ENCODE data around the gene PRSS36. TPM values are rescaled to one million over a fixed set of nuclear protein-coding genes. Genes with fewer than 3 reads are reported as not detected.

Gene PRSS36
- total RNA-seq, 1 experiment from 2014 or later: 1.6 TPM

GRCh38 chr16:31117384-31118222 lies 32.3 kb downstream of the PRSS36 start, which contains the start of gene KAT8:
Gene KAT8, plus strand, starts transcription at chr16:31117664. Its CDS starts 18 bp downstream, at chr16:31117682.
- peak; percentile 99 for DNase-seq
- H3K36me3 Mint-ChIP-seq (ENCODE audit: insufficient read depth, unreplicated experiment): peaks cover 96% of the 10 kb centered on the region

GRCh38 chr16:31114468-31114867 lies 35.4 kb downstream of the PRSS36 start:
- Mint-ChIP-seq H3K9me3 (ENCODE audit: low read depth, unreplicated experiment) (no peaks in the 10 kb centered on the region), H3K4me3 (ENCODE audit: low read depth, unreplicated experiment) (peak overlapping the region; percentile 33), H3K27me3 (ENCODE audit: unreplicated experiment) (no peaks in the 10 kb centered on the region), H3K4me1 (ENCODE audit: low read depth, unreplicated experiment) (peaks cover 46% of the 10 kb centered on the region), H3K27ac (ENCODE audit: unreplicated experiment) (peak overlapping the region; percentile 66), H3K36me3 (ENCODE audit: insufficient read depth, unreplicated experiment) (peaks cover 82% of the 10 kb centered on the region)
- BruUV-seq (replicated peaks): no TSS peak
- DNase-seq: no peak
- intact Hi-C loops (cut with micrococcal nuclease; ENCODE audit: unreplicated experiment): no loop called here
- CTCF ChIA-PET: interaction anchor here (0.9 to 2.4 kb wide), 3 partner anchors 15 to 28 kb away, joined by 3 to 13 read pairs (median 4); no protein-coding TSS in a partner anchor
- no peak for TF ChIP-seq CTCF (IDR thresholded peaks at IDR 0.05; ENCODE audit: unreplicated experiment)

More at GRCh38 chr16:31117384-31118222, 32.3 kb downstream of the PRSS36 start, which contains the start of gene KAT8:
- TSS peak; percentile 69 for BruUV-seq (replicated peaks)
- H3K27ac Mint-ChIP-seq (ENCODE audit: unreplicated experiment): peak within 1 kb of the TSS; percentile 87
- intact Hi-C loops (cut with micrococcal nuclease; ENCODE audit: unreplicated experiment): loop anchor here (1.0 to 2.0 kb wide), 2 partner anchors 17 to 43 kb away; partner anchors contain the start of genes PRSS8, ZNF646 and ZNF668
- peaks cover 30% of the 10 kb centered on the region for H3K4me1 Mint-ChIP-seq (ENCODE audit: low read depth, unreplicated experiment)
- peak within 1 kb of the TSS; percentile 88 for H3K4me3 Mint-ChIP-seq (ENCODE audit: low read depth, unreplicated experiment)
- no peaks in the 10 kb centered on the region for H3K9me3 Mint-ChIP-seq (ENCODE audit: low read depth, unreplicated experiment)
- CTCF ChIA-PET: interaction anchor here (0.6 to 2.1 kb wide), 15 partner anchors 12 to 334 kb away, joined by 3 to 30 read pairs (median 4); partner anchors contain the start of genes FUS, HSD3B7, PRSS8 and ZNF843
- no peaks in the 10 kb centered on the region for H3K27me3 Mint-ChIP-seq (ENCODE audit: unreplicated experiment)
- TF ChIP-seq CTCF (IDR thresholded peaks at IDR 0.05; ENCODE audit: unreplicated experiment): no peak

DNA sequence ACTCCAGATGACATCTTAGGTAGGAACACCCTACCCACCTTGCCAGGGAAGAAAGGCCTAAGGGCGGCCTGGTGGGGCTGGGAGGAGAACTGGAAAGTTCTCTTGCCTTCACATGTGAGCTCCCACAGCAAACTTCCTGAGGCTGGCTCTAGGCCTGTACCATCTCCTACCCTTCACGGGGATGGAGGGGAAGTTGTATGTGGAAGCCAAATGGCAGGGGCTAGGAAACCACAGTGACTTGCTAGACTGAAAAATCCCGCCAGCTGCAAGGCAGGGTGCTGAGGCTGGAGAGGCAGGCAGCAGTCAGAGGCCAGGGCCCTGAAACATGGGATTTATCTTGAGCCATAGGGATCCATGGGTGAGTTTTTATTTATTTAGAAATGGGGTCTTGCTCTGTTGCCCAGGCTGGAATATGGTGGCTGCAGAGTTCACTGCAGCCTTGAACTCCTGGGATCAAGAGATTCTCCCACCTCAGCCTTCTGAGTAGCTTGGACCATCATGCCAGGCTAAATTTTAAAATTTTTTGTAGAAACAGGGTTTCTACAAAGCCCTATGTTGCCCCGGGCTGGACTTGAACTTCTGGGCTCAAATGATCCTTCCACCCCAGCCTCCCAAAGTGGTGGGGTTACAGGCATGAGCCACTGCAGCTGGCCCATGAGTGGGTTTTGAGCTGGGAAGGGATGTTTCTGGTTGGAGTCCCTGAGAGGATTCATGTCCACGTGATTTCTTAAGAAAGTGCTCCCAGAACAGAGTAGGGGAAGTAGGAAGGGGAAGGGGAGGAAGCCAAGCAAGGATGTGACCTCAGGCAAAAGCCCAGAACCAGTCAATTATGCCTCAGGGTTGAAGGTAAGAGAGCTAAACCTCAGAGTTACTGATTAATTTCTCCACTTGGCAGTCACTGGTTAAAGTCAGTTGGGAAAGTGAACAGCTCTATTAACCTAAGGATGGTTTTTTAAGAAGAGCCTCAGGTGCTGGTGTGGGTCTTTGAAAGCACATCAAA lies 36.4 kb downstream of the PRSS36 start:
- Mint-ChIP-seq H3K9me3 (ENCODE audit: low read depth, unreplicated experiment) (no peaks in the 10 kb centered on the region), H3K4me3 (ENCODE audit: low read depth, unreplicated experiment) (peak overlapping the region; percentile 33), H3K27ac (ENCODE audit: unreplicated experiment) (peak overlapping the region; percentile 66), H3K4me1 (ENCODE audit: low read depth, unreplicated experiment) (peaks cover 44% of the 10 kb centered on the region), H3K36me3 (ENCODE audit: insufficient read depth, unreplicated experiment) (peaks cover 80% of the 10 kb centered on the region), H3K27me3 (ENCODE audit: unreplicated experiment) (no peaks in the 10 kb centered on the region)
- BruUV-seq (replicated peaks): no TSS peak
- CTCF ChIA-PET: interaction anchor here (0.8 to 2.4 kb wide), 6 partner anchors 13 to 44 kb away, joined by 3 to 13 read pairs (median 4); no protein-coding TSS in a partner anchor
- no peak for TF ChIP-seq CTCF (IDR thresholded peaks at IDR 0.05; ENCODE audit: unreplicated experiment)
- intact Hi-C loops (cut with micrococcal nuclease; ENCODE audit: unreplicated experiment): no loop called here
- peak; percentile 40 for DNase-seq

DNA sequence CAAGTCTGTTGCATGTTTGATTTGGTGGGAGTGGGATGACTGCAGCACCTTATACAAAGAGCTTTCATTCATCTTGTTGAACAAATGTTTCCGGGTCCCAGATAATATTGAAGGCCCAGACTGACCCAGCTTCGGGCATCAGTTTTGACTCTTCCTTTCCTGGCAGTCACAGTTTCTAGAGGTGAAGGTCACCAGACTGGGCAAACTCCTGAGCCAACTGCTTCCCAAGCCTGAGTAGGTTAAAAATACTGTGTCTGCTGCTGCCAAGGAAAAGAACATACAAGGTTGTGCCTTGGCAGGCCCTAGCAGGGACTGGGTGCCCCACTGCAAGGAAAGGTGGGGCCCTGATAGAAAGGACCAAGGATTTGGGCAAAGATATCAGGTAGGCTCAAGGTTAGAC lies 37.2 kb downstream of the PRSS36 start:
- H3K27me3 Mint-ChIP-seq (ENCODE audit: unreplicated experiment): no peaks in the 10 kb centered on the region

More for the DNA sequence above, 37.2 kb downstream of the PRSS36 start:
- H3K4me3 Mint-ChIP-seq (ENCODE audit: low read depth, unreplicated experiment): no peak overlapping the region
- no TSS peak for BruUV-seq (replicated peaks)
- TF ChIP-seq CTCF (IDR thresholded peaks at IDR 0.05; ENCODE audit: unreplicated experiment): no peak
- H3K4me1 Mint-ChIP-seq (ENCODE audit: low read depth, unreplicated experiment): peaks cover 46% of the 10 kb centered on the region
- intact Hi-C loops (cut with micrococcal nuclease; ENCODE audit: unreplicated experiment): no loop called here
- DNase-seq: no peak
- CTCF ChIA-PET: interaction anchor here (1.2 kb wide), 1 partner anchor 45 kb away, joined by 3 read pairs; no protein-coding TSS in a partner anchor
- peaks cover 80% of the 10 kb centered on the region for H3K36me3 Mint-ChIP-seq (ENCODE audit: insufficient read depth, unreplicated experiment)
- no peak overlapping the region for H3K27ac Mint-ChIP-seq (ENCODE audit: unreplicated experiment)
- no peaks in the 10 kb centered on the region for H3K9me3 Mint-ChIP-seq (ENCODE audit: low read depth, unreplicated experiment)
